Activated CD4-positive, alpha-beta memory T cell treated with anti-CD3 and anti-CD28 coated beads, Interleukin-2, amount 10 ng/mL, durations not matched to agents 7 days and 5 days (primary cell): ENCODE results near the gene ZNRF1. TPM values are rescaled to one million over a fixed set of nuclear protein-coding genes. Genes with fewer than 3 reads are reported as not detected.
"Not testable (repeated sequence)": the region's sequence is repeated elsewhere in the genome, so short reads cannot be mapped to it uniquely, and the experiment has no call there.

Experiments
- CTCF ChIA-PET: fragments of 350-600 bp; sonication (Branson Sonifier 250); formaldehyde crosslinking; loops from one replicate; lab custom pipeline; 2021; ENCODE audit warnings: antibody characterized with exemption, inconsistent platforms; lab: Charles Lee
- POLR2A ChIA-PET: fragments of 350-600 bp; sonication (Branson Sonifier 250); formaldehyde crosslinking; loops from one replicate; lab custom pipeline; 2021; ENCODE audit warnings: antibody characterized with exemption; lab: Charles Lee
- DNase-seq: peaks from one replicate; pipeline ENCODE4 v3.0.0-alpha.2; 2020
- H3K27ac Mint-ChIP-seq: one replicate; pipeline ENCODE4 v1.8.0; 2021; ENCODE audit warnings: mild to moderate bottlenecking, mixed read lengths
- H3K27me3 Mint-ChIP-seq: one replicate; pipeline ENCODE4 v1.8.0; 2021; ENCODE audit warnings: mixed read lengths
- H3K36me3 Mint-ChIP-seq: one replicate; pipeline ENCODE4 v1.8.0; 2021; ENCODE audit warnings: low read depth, mixed read lengths
- H3K4me1 Mint-ChIP-seq: one replicate; pipeline ENCODE4 v1.8.0; 2021; ENCODE audit warnings: mixed read lengths
- H3K4me3 Mint-ChIP-seq: one replicate; pipeline ENCODE4 v1.8.0; 2021; ENCODE audit warnings: mild to moderate bottlenecking, mixed read lengths
- H3K9me3 Mint-ChIP-seq: one replicate; pipeline ENCODE4 v1.8.0; 2021; ENCODE audit warnings: mixed read lengths
- total RNA-seq, 2 experiments: library from RNA; stranded (reverse); gene quantifications; one replicate each; pipeline ENCODE4 v1.2.3, GENCODE V29; 2021

ZNRF1 gene
- total RNA-seq, 2 experiments from 2014 or later = 22.7 to 25.3 TPM

- DNase-seq = no peak
- H3K4me1 Mint-ChIP-seq = peaks cover 31% of the 10 kb centered on the region
- peaks cover 10% of the 10 kb centered on the region for H3K36me3 Mint-ChIP-seq
- ChIA-PET POLR2A (interaction anchor here (0.9 kb wide), 1 partner anchor 106 kb away, joined by 5 read pairs; no protein-coding TSS in a partner anchor), CTCF (interaction anchor here (1.1 to 2.3 kb wide), 3 partner anchors 69 to 105 kb away, joined by 3 to 16 read pairs (median 3); no protein-coding TSS in a partner anchor)
- no peaks in the 10 kb centered on the region for H3K27me3 Mint-ChIP-seq
- no peak overlapping the region for H3K27ac Mint-ChIP-seq
- H3K9me3 Mint-ChIP-seq = no peaks in the 10 kb centered on the region
- H3K4me3 Mint-ChIP-seq = no peak overlapping the region
Observed at GRCh38 chr16:75005697-75006096, 6.9 kb downstream of the ZNRF1 start.

GRCh38 chr16:75007443-75007842 is 8.6 kb downstream of the ZNRF1 start:
- Mint-ChIP-seq H3K27me3 (no peaks in the 10 kb centered on the region), H3K4me3 (no peak overlapping the region), H3K27ac (no peak overlapping the region), H3K36me3 (peaks cover 10% of the 10 kb centered on the region), H3K4me1 (peaks cover 32% of the 10 kb centered on the region), H3K9me3 (no peaks in the 10 kb centered on the region)
- ChIA-PET POLR2A (no interaction called here), CTCF (interaction anchor here (1.9 to 6.2 kb wide), 2 partner anchors 9 to 102 kb away, joined by 7 to 62 read pairs; partner anchors contain the start of gene ZNRF1)
- DNase-seq = no peak

- DNase-seq = no peak
- Mint-ChIP-seq H3K27me3 (no peaks in the 10 kb centered on the region), H3K27ac (no peak overlapping the region), H3K4me1 (peaks cover 38% of the 10 kb centered on the region), H3K36me3 (peaks cover 5% of the 10 kb centered on the region), H3K9me3 (no peaks in the 10 kb centered on the region), H3K4me3 (no peak overlapping the region)
- ChIA-PET CTCF (interaction anchor here (1.7 to 6.2 kb wide), 2 partner anchors 12 to 99 kb away, joined by 5 to 62 read pairs; partner anchors contain the start of gene ZNRF1), POLR2A (interaction anchor here (2.1 to 4.1 kb wide), 4 partner anchors 11 to 99 kb away, joined by 8 to 23 read pairs (median 14); partner anchors contain the start of genes WDR59 and ZNRF1)
Observed at GRCh38 chr16:75010427-75010826, 11.6 kb downstream of the ZNRF1 start.

- Mint-ChIP-seq H3K9me3 (no peaks in the 10 kb centered on the region), H3K27ac (peak overlapping the region; percentile 77), H3K4me3 (peak overlapping the region; percentile 64), H3K36me3 (peaks cover 5% of the 10 kb centered on the region), H3K27me3 (no peaks in the 10 kb centered on the region), H3K4me1 (peaks cover 38% of the 10 kb centered on the region)
- POLR2A ChIA-PET = interaction anchor here (0.9 to 4.1 kb wide), 7 partner anchors 13 to 311 kb away, joined by 3 to 23 read pairs (median 9); partner anchors contain the start of genes MLKL, WDR59 and ZNRF1
- peak; percentile 40 for DNase-seq
- CTCF ChIA-PET = interaction anchor here (0.6 to 6.2 kb wide), 8 partner anchors 10 to 149 kb away, joined by 3 to 62 read pairs (median 4); partner anchors contain the start of genes WDR59 and ZNRF1
Observed at GRCh38 chr16:75011634-75012307, 12.9 kb downstream of the ZNRF1 start.

- H3K4me3 Mint-ChIP-seq = peak overlapping the region; percentile 64
- DNase-seq = no peak
- peaks cover 3% of the 10 kb centered on the region for H3K36me3 Mint-ChIP-seq
- peak overlapping the region; percentile 77 for H3K27ac Mint-ChIP-seq
- H3K27me3 Mint-ChIP-seq = no peaks in the 10 kb centered on the region
- CTCF ChIA-PET = interaction anchor here (0.6 to 6.2 kb wide), 6 partner anchors 11 to 149 kb away, joined by 3 to 62 read pairs (median 4); partner anchors contain the start of gene WDR59
- no peaks in the 10 kb centered on the region for H3K9me3 Mint-ChIP-seq
- POLR2A ChIA-PET = interaction anchor here (0.7 to 4.1 kb wide), 8 partner anchors 14 to 312 kb away, joined by 3 to 23 read pairs (median 8); partner anchors contain the start of genes MLKL, WDR59 and ZNRF1
- H3K4me1 Mint-ChIP-seq = peaks cover 38% of the 10 kb centered on the region
Observed at GRCh38 chr16:75012380-75013081, 13.7 kb downstream of the ZNRF1 start.

GRCh38 chr16:75013123-75013522 is 14.3 kb downstream of the ZNRF1 start:
- H3K9me3 Mint-ChIP-seq, DNase-seq, H3K4me3 Mint-ChIP-seq, H3K27me3 Mint-ChIP-seq, H3K36me3 Mint-ChIP-seq: not testable (repeated sequence)
- H3K27ac Mint-ChIP-seq = peak overlapping the region; percentile 77
- H3K4me1 Mint-ChIP-seq = peaks cover 39% of the 10 kb centered on the region
- ChIA-PET CTCF (interaction anchor here (1.3 to 6.2 kb wide), 3 partner anchors 28 to 150 kb away, joined by 4 to 62 read pairs (median 5); partner anchors contain the start of gene WDR59), POLR2A (interaction anchor here (1.0 to 4.1 kb wide), 5 partner anchors 14 to 97 kb away, joined by 4 to 23 read pairs (median 11); partner anchors contain the start of gene ZNRF1)

GRCh38 chr16:75014318-75014717 is 15.5 kb downstream of the ZNRF1 start:
- H3K27ac Mint-ChIP-seq = no peak overlapping the region
- H3K9me3 Mint-ChIP-seq = no peaks in the 10 kb centered on the region
- no peak overlapping the region for H3K4me3 Mint-ChIP-seq
- ChIA-PET CTCF (interaction anchor here (0.6 kb wide), 1 partner anchor 162 kb away, joined by 4 read pairs; no protein-coding TSS in a partner anchor), POLR2A (no interaction called here)
- H3K36me3 Mint-ChIP-seq = peaks cover under 1% of the 10 kb centered on the region
- no peaks in the 10 kb centered on the region for H3K27me3 Mint-ChIP-seq
- no peak for DNase-seq
- H3K4me1 Mint-ChIP-seq = peaks cover 41% of the 10 kb centered on the region

- POLR2A ChIA-PET, H3K27ac Mint-ChIP-seq, DNase-seq, H3K9me3 Mint-ChIP-seq, H3K4me3 Mint-ChIP-seq, H3K27me3 Mint-ChIP-seq: not testable (repeated sequence)
- Mint-ChIP-seq H3K36me3 (peaks cover 20% of the 10 kb centered on the region), H3K4me1 (peaks cover 32% of the 10 kb centered on the region)
- CTCF ChIA-PET = interaction anchor here (1.2 kb wide), 1 partner anchor 32 kb away, joined by 3 read pairs; no protein-coding TSS in a partner anchor
Observed at GRCh38 chr16:75016451-75017081, 17.7 kb downstream of the ZNRF1 start.

- H3K27me3 Mint-ChIP-seq = no peaks in the 10 kb centered on the region
- peaks cover 28% of the 10 kb centered on the region for H3K36me3 Mint-ChIP-seq
- no peak for DNase-seq
- ChIA-PET CTCF (interaction anchor here (1.4 to 1.9 kb wide), 2 partner anchors 88 to 93 kb away, joined by 3 to 10 read pairs; no protein-coding TSS in a partner anchor), POLR2A (no interaction called here)
- H3K27ac Mint-ChIP-seq = no peak overlapping the region
- peaks cover 22% of the 10 kb centered on the region for H3K4me1 Mint-ChIP-seq
- H3K4me3 Mint-ChIP-seq = no peak overlapping the region
- peaks cover 15% of the 10 kb centered on the region for H3K9me3 Mint-ChIP-seq
Observed at GRCh38 chr16:75017670-75018525, 19.1 kb downstream of the ZNRF1 start.

GRCh38 chr16:75019007-75019406 is 20.2 kb downstream of the ZNRF1 start:
- Mint-ChIP-seq H3K27ac (no peak overlapping the region), H3K27me3 (no peaks in the 10 kb centered on the region), H3K9me3 (peaks cover 15% of the 10 kb centered on the region), H3K4me3 (no peak overlapping the region), H3K4me1 (peaks cover 19% of the 10 kb centered on the region), H3K36me3 (peaks cover 32% of the 10 kb centered on the region)
- no peak for DNase-seq
- ChIA-PET POLR2A (no interaction called here), CTCF (interaction anchor here (0.7 to 1.9 kb wide), 2 partner anchors 92 to 103 kb away, joined by 3 to 10 read pairs; no protein-coding TSS in a partner anchor)

GRCh38 chr16:75019586-75019985 is 20.8 kb downstream of the ZNRF1 start:
- Mint-ChIP-seq H3K27ac (no peak overlapping the region), H3K4me1 (peaks cover 23% of the 10 kb centered on the region), H3K4me3 (no peak overlapping the region), H3K27me3 (no peaks in the 10 kb centered on the region), H3K36me3 (peaks cover 32% of the 10 kb centered on the region), H3K9me3 (peaks cover 15% of the 10 kb centered on the region)
- no peak for DNase-seq
- POLR2A ChIA-PET = interaction anchor here (1.2 kb wide), 1 partner anchor 23 kb away, joined by 4 read pairs; no protein-coding TSS in a partner anchor
- CTCF ChIA-PET = interaction anchor here (0.6 to 1.9 kb wide), 2 partner anchors 11 to 92 kb away, joined by 4 to 10 read pairs; no protein-coding TSS in a partner anchor
